ENCODE results near the gene ARL6IP4.

The ARL6IP4 gene

GRCh38 chr12:122965851-122966742 is 14.4 kb upstream of the ARL6IP4 start, which contains the start of gene ABCB9:
Gene ABCB9 (minus strand): TSS chr12:122966463. CDS start chr12:122960235, 6,228 bp downstream.
- peak; percentile 97 for DNase-seq (ENCODE audit: low read depth)
- no peak; the same call in 1 of the 2 replicates for TF ChIP-seq MYC (IDR thresholded peaks at IDR 0.05; ENCODE audit: low read depth, low read length)
- TF ChIP-seq, protein P1, sequence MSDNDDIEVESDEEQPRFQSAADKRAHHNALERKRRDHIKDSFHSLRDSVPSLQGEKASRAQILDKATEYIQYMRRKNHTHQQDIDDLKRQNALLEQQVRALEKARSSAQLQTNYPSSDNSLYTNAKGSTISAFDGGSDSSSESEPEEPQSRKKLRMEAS (IDR thresholded peaks at IDR 0.05; ENCODE audit: low read depth, low read length), result 0 out of 2 replicates have a peak, but pooled peaks have one; percentile 2
- TF ChIP-seq POLR2A (IDR thresholded peaks at IDR 0.05; ENCODE audit: extremely low read depth, insufficient read length), result peak; percentile 20
- H3K4me3 ChIP-seq (ENCODE audit: low read depth, low read length), result peak within 1 kb of the TSS; percentile 42

DNA sequence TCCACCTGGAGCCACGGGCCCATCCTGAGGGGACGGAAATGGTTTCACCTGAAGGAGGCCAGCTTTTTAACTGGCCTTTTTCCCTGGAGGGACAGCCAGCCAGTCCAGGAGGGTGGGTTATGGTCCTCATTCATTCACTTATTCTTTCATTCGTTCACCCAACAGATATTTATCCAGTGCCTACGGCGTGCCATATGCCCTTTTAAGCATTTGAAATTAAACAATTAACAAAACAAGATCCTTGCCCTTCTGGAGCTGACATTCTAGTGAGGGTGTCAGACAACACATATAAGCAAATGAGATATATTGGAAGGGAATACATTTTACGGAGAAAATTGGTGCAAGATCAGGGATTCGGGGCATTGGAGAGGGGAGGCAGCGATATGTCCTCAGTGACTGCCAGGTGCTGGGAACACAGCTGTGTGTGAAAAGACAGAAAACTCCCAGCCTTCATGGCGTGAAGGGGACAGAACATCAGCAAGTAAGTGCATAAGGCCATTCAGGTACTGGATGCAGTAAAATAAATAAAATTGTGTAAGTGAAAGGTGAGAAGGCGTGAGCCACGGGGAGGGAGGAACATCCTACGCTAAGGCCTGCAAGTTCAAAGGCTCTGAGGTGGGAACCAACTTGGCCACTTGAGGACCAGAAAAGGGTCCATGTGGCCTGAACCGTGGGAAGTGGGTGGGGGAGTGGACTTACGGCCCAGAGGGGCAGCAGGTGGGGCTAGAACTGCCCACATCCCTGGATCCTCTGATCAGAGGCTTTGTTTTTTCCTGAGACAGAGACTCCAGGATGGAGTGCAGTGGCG is 13.5 kb upstream of the ARL6IP4 start:
- no peak overlapping the region for H3K4me3 ChIP-seq (ENCODE audit: low read depth, low read length)

GRCh38 chr12:122968104-122968503 is 12.4 kb upstream of the ARL6IP4 start:
- TF ChIP-seq, protein P1 (IDR thresholded peaks at IDR 0.05; ENCODE audit: low read depth, low read length), result no peak
- TF ChIP-seq MYC (IDR thresholded peaks at IDR 0.05; ENCODE audit: low read depth, low read length) (no peak), POLR2A (IDR thresholded peaks at IDR 0.05; ENCODE audit: extremely low read depth, insufficient read length) (no peak)
- TF ChIP-seq, protein P2, sequence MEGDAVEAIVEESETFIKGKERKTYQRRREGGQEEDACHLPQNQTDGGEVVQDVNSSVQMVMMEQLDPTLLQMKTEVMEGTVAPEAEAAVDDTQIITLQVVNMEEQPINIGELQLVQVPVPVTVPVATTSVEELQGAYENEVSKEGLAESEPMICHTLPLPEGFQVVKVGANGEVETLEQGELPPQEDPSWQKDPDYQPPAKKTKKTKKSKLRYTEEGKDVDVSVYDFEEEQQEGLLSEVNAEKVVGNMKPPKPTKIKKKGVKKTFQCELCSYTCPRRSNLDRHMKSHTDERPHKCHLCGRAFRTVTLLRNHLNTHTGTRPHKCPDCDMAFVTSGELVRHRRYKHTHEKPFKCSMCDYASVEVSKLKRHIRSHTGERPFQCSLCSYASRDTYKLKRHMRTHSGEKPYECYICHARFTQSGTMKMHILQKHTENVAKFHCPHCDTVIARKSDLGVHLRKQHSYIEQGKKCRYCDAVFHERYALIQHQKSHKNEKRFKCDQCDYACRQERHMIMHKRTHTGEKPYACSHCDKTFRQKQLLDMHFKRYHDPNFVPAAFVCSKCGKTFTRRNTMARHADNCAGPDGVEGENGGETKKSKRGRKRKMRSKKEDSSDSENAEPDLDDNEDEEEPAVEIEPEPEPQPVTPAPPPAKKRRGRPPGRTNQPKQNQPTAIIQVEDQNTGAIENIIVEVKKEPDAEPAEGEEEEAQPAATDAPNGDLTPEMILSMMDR (IDR thresholded peaks at IDR 0.05; ENCODE audit: low read depth, low read length), result no peak
- H3K4me3 ChIP-seq (ENCODE audit: low read depth, low read length), result no peak overlapping the region
- no peak for DNase-seq (ENCODE audit: low read depth)

More for the DNA sequence above, 13.5 kb upstream of the ARL6IP4 start:
- TF ChIP-seq, protein P1 (IDR thresholded peaks at IDR 0.05; ENCODE audit: low read depth, low read length), result no peak
- TF ChIP-seq MYC (IDR thresholded peaks at IDR 0.05; ENCODE audit: low read depth, low read length) (no peak), POLR2A (IDR thresholded peaks at IDR 0.05; ENCODE audit: extremely low read depth, insufficient read length) (no peak)
- TF ChIP-seq, protein P2 (IDR thresholded peaks at IDR 0.05; ENCODE audit: low read depth, low read length), result no peak
- no peak for DNase-seq (ENCODE audit: low read depth)

GRCh38 chr12:122969676-122970075 is 10.8 kb upstream of the ARL6IP4 start:
- no peak for DNase-seq (ENCODE audit: low read depth)
- TF ChIP-seq MYC (IDR thresholded peaks at IDR 0.05; ENCODE audit: low read depth, low read length) (no peak), POLR2A (IDR thresholded peaks at IDR 0.05; ENCODE audit: extremely low read depth, insufficient read length) (no peak)
- TF ChIP-seq, protein P2 (IDR thresholded peaks at IDR 0.05; ENCODE audit: low read depth, low read length), result no peak
- TF ChIP-seq, protein P1 (IDR thresholded peaks at IDR 0.05; ENCODE audit: low read depth, low read length), result no peak
- H3K4me3 ChIP-seq (ENCODE audit: low read depth, low read length), result no peak overlapping the region

DNA sequence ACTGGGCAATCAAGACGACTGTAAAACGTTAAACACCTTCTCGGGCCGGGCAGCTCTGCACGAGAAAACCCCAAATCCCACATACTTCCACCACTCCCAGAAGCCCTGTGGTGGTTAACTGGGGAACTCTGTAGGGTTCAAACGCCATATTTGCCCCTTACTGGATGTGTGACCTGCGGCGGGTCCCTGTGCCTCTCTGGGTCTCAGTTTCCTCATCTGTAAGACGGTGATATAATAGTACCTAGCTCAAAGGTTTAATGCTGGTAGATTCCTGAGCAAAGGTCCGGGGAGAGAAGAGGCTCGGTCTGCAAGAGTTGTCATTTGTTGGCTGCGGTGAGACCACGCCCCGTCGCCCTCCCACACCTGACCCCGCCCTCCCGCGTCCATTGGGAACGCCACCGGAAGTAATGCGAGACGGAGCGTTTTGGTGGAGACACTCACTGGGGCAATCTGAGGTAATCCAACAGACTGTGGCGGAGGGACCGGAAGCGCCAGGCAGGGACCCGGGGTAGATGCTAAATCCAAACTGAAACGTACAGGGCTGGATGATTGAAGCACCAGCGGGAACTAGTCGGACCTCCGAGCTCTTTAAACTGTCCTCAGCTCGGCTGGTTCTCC is 6.1 kb upstream of the ARL6IP4 start:
- peak; percentile 100 for DNase-seq (ENCODE audit: low read depth)
- H3K4me3 ChIP-seq (ENCODE audit: low read depth, low read length), result peak overlapping the region; percentile 87
- TF ChIP-seq POLR2A (IDR thresholded peaks at IDR 0.05; ENCODE audit: extremely low read depth, insufficient read length) (peak; percentile 84), MYC (IDR thresholded peaks at IDR 0.05; ENCODE audit: low read depth, low read length) (peak; percentile 79)
- TF ChIP-seq, protein P2 (IDR thresholded peaks at IDR 0.05; ENCODE audit: low read depth, low read length), result no peak
- TF ChIP-seq, protein P1 (IDR thresholded peaks at IDR 0.05; ENCODE audit: low read depth, low read length), result peak; percentile 76

Data from NB4 (cell line).